ENCODE results near the gene CXCL3. TPM values are rescaled to one million over a fixed set of nuclear protein-coding genes. Genes with fewer than 3 reads are reported as not detected.

The CXCL3 gene
- total RNA-seq, 4 donors from 2014 or later, result 2.2 to 7.8 TPM; not detected in 2

GRCh38 chr4:74000301-74000700, 38.2 kb downstream of the CXCL3 start:
- TF ChIP-seq, protein P1, sequence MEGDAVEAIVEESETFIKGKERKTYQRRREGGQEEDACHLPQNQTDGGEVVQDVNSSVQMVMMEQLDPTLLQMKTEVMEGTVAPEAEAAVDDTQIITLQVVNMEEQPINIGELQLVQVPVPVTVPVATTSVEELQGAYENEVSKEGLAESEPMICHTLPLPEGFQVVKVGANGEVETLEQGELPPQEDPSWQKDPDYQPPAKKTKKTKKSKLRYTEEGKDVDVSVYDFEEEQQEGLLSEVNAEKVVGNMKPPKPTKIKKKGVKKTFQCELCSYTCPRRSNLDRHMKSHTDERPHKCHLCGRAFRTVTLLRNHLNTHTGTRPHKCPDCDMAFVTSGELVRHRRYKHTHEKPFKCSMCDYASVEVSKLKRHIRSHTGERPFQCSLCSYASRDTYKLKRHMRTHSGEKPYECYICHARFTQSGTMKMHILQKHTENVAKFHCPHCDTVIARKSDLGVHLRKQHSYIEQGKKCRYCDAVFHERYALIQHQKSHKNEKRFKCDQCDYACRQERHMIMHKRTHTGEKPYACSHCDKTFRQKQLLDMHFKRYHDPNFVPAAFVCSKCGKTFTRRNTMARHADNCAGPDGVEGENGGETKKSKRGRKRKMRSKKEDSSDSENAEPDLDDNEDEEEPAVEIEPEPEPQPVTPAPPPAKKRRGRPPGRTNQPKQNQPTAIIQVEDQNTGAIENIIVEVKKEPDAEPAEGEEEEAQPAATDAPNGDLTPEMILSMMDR (IDR thresholded peaks at IDR 0.05; ENCODE audit: low read depth), result no peak

GRCh38 chr4:73998040-73999011, 40.2 kb downstream of the CXCL3 start, which contains the start of gene CXCL5:
Gene CXCL5, minus strand, starts transcription at chr4:73998677. Its CDS starts 96 bp downstream, at chr4:73998581.
- TF ChIP-seq, protein P1 (IDR thresholded peaks at IDR 0.05; ENCODE audit: low read depth), result no peak

DNA sequence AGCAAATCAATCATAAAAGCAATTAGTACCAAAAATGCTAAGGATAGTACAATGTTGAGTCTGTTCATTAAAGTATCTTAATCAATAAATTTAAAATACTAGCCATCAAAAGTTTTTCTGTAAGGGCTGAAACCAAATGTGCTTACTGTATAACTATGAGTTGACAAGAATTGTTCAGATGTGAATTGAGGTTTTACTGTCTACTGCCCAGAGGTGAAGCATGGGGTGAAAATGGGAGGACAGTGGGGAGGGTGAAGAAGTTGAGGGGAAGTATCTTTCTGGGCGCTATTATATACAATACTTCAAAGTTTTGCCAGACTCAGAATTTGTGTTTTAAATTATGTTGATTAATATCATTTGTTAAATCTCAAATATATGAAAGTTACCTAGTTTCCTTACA, 46.4 kb downstream of the CXCL3 start:
- TF ChIP-seq, protein P1 (IDR thresholded peaks at IDR 0.05; ENCODE audit: low read depth), result no peak

- TF ChIP-seq, protein P1 (IDR thresholded peaks at IDR 0.05; ENCODE audit: low read depth), result no peak
Observed at GRCh38 chr4:73991742-73992000, 46.8 kb downstream of the CXCL3 start.

- TF ChIP-seq, protein P1 (IDR thresholded peaks at IDR 0.05; ENCODE audit: low read depth), result no peak
Observed at GRCh38 chr4:73990988-73991741, 47.3 kb downstream of the CXCL3 start.

DNA sequence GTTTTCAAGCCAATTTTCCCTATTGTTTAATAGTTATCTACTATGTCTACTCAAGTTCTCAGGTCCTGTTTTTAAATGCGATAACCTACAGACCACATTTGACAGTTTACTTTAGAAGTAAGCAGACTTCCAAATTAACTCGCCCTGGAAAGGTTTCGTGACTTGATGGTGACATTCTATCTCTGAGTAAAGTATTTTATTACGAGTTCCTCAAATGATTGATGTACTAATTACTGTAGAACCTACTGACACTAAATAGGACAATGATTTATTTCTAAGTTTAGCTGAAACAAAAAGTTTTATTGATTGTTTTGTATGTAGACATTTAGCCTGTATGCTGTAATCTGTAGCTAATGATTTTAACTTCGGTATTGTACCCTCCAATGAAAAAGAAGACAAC, 48.6 kb downstream of the CXCL3 start:
- TF ChIP-seq, protein P1 (IDR thresholded peaks at IDR 0.05; ENCODE audit: low read depth), result no peak

DNA sequence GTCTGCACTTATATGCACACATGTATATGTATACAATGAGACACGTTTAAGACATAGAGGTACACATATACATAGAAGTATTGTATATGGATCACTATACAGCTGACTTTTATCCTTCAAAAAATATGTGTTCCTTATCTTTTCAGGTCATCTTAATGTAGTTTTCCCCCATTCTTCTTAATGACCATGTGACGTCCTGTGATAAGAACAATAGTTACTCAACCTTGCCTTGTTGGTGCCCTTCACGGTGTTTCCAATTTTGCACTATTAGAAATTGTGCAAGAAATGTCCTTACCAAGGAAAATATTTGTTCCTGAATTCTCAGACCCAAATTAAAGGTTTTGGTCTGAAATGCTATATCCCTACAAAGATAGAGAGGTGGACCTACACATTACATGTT, 49.5 kb downstream of the CXCL3 start:
- TF ChIP-seq, protein P1 (IDR thresholded peaks at IDR 0.05; ENCODE audit: low read depth), result no peak

Measured in subcutaneous adipose tissue (tissue), 4 donors.